WTC11 (cell line): ENCODE data around the gene CDPF1. TPM values are rescaled to one million over a fixed set of nuclear protein-coding genes. Genes with fewer than 3 reads are reported as not detected.

Experiments
- ATAC-seq: fragments of 200-7000 bp; cut with Tn5 transposase; 2 replicates; pipeline ENCODE4 v1.10.0; 2021; ENCODE audit warnings: mild to moderate bottlenecking, moderate library complexity
- CTCF ChIA-PET: fragments of 300-600 bp; sonication (Branson Sonifier 250); formaldehyde crosslinking; loops from one replicate; lab custom pipeline; 2021; ENCODE audit warnings: antibody characterized with exemption; lab: Charles Lee
- POLR2A ChIA-PET: fragments of 350-600 bp; sonication (Branson Sonifier 250); formaldehyde crosslinking; loops from one replicate; lab custom pipeline; 2021; ENCODE audit warnings: antibody characterized with exemption; lab: Charles Lee
- DNase-seq: peaks from one replicate; pipeline ENCODE4 v3.0.0; 2021; ENCODE audit warnings: low spot score
- H3K27ac Mint-ChIP-seq: 2 replicates; pipeline ENCODE4 v1.8.0; 2021; ENCODE audit warnings: mixed read lengths
- H3K27me3 Mint-ChIP-seq: 2 replicates; pipeline ENCODE4 v1.8.0; 2021; ENCODE audit warnings: low read depth, mild to moderate bottlenecking, moderate library complexity, mixed read lengths
- H3K36me3 Mint-ChIP-seq: 2 replicates; pipeline ENCODE4 v1.8.0; 2021; ENCODE audit warnings: mixed read lengths
- H3K4me1 Mint-ChIP-seq: 2 replicates; pipeline ENCODE4 v1.8.0; 2022; ENCODE audit warnings: mixed read lengths
- H3K4me3 Mint-ChIP-seq: 2 replicates; pipeline ENCODE4 v1.8.0; 2021; ENCODE audit warnings: mild to moderate bottlenecking, moderate library complexity, mixed read lengths
- H3K9me3 Mint-ChIP-seq: 2 replicates; pipeline ENCODE4 v1.8.0; 2021; ENCODE audit warnings: mixed read lengths
- AR ChIP-seq: fragments of 250-450 bp; sonication (Bioruptor Pico); IDR thresholded peaks from 2 replicates; pipeline ENCODE4 v1.9.0; 2021; ENCODE audit warnings: mild to moderate bottlenecking
- ATF2 ChIP-seq: sonication (generic); formaldehyde crosslinking; IDR thresholded peaks from 2 replicates; pipeline ENCODE4 v1.8.1; 2022; ENCODE audit warnings: low read depth, missing genetic modification reagents, borderline replicate concordance
- CREM ChIP-seq: sonication (generic); formaldehyde crosslinking; IDR thresholded peaks from 2 replicates; pipeline ENCODE4 v1.8.1; 2022; ENCODE audit warnings: mild to moderate bottlenecking, missing genetic modification reagents, moderate library complexity
- CTCF ChIP-seq: fragments of 200-600 bp; IDR thresholded peaks from 2 replicates; pipeline ENCODE4 v1.8.0; 2022; ENCODE audit warnings: antibody characterized with exemption
- EMX1 ChIP-seq: fragments of 250-450 bp; sonication (Bioruptor Pico); IDR thresholded peaks from 2 replicates; pipeline ENCODE4 v1.8.0; 2021; ENCODE audit warnings: mild to moderate bottlenecking
- HMGA2 ChIP-seq: fragments of 250-450 bp; sonication (Bioruptor Pico); IDR thresholded peaks from 2 replicates; pipeline ENCODE4 v1.4.0; 2021; ENCODE audit warnings: mild to moderate bottlenecking, moderate library complexity
- IRF1 ChIP-seq: sonication (generic); formaldehyde crosslinking; IDR thresholded peaks from 2 replicates; pipeline ENCODE4 v1.8.0; 2023; ENCODE audit warnings: missing genetic modification reagents
- JAZF1 ChIP-seq: fragments of 250-450 bp; sonication (Bioruptor Pico); IDR thresholded peaks from 2 replicates; pipeline ENCODE4 v1.9.0; 2021; ENCODE audit warnings: moderate library complexity, mild to moderate bottlenecking, inconsistent platforms
- MXD4 ChIP-seq: fragments of 250-450 bp; sonication (Bioruptor Pico); IDR thresholded peaks from 2 replicates; pipeline ENCODE4 v1.8.0; 2021; ENCODE audit warnings: mild to moderate bottlenecking, moderate library complexity, borderline replicate concordance
- NFE2L1 ChIP-seq: sonication (generic); formaldehyde crosslinking; IDR thresholded peaks from 2 replicates; pipeline ENCODE4 v1.8.1; 2023; ENCODE audit warnings: missing genetic modification reagents
- SMAD4 ChIP-seq: sonication (generic); formaldehyde crosslinking; IDR thresholded peaks from 2 replicates; pipeline ENCODE4 v1.8.0; 2022; ENCODE audit warnings: mild to moderate bottlenecking, missing genetic modification reagents
- SOX15 ChIP-seq: fragments of 250-450 bp; sonication (Bioruptor Pico); IDR thresholded peaks from 2 replicates; pipeline ENCODE4 v1.9.0; 2021; ENCODE audit warnings: mild to moderate bottlenecking
- SP1 ChIP-seq: sonication (generic); formaldehyde crosslinking; conservative IDR thresholded peaks from 2 replicates; pipeline ENCODE4 v1.8.1; 2022; ENCODE audit warnings: missing genetic modification reagents
- TP53 ChIP-seq: sonication (generic); formaldehyde crosslinking; IDR thresholded peaks from 2 replicates; pipeline ENCODE4 v1.8.1; 2023; ENCODE audit warnings: mild to moderate bottlenecking, missing genetic modification reagents
- USF2 ChIP-seq: sonication (generic); formaldehyde crosslinking; IDR thresholded peaks from 2 replicates; pipeline ENCODE4 v1.8.1; 2023; ENCODE audit warnings: mild to moderate bottlenecking, missing genetic modification reagents, moderate library complexity
- ZMAT4 ChIP-seq: fragments of 250-450 bp; sonication (Bioruptor Pico); IDR thresholded peaks from 2 replicates; pipeline ENCODE4 v1.9.0; 2021; ENCODE audit warnings: mild to moderate bottlenecking
- ZNF423 ChIP-seq: fragments of 250-450 bp; sonication (Bioruptor Pico); IDR thresholded peaks from 2 replicates; pipeline ENCODE4 v2.1.2; 2022; ENCODE audit warnings: mild to moderate bottlenecking, moderate library complexity
- ZNF512 ChIP-seq: sonication (generic); formaldehyde crosslinking; IDR thresholded peaks from 2 replicates; pipeline ENCODE4 v1.8.1; 2022; ENCODE audit warnings: missing genetic modification reagents, borderline replicate concordance
- total RNA-seq: library from RNA; stranded (reverse); gene quantifications from 3 replicates; pipeline ENCODE4 v1.2.3, GENCODE V29; 2021

CDPF1 gene
- total RNA-seq, 1 experiment from 2014 or later, result 11.5 TPM

GRCh38 chr22:46234969-46235368 lies 15.1 kb downstream of the CDPF1 start:
- no peak overlapping the region for H3K27ac Mint-ChIP-seq
- CTCF ChIA-PET, result interaction anchor here (1.2 kb wide), 1 partner anchor 229 kb away, joined by 3 read pairs; no protein-coding TSS in a partner anchor
- peaks cover 2% of the 10 kb centered on the region; the same call in 1 of the 2 replicates for H3K36me3 Mint-ChIP-seq
- ATAC-seq (no peak), DNase-seq (no peak)
- no peaks in the 10 kb centered on the region for H3K9me3 Mint-ChIP-seq
- H3K27me3 Mint-ChIP-seq, result no peaks in the 10 kb centered on the region
- H3K4me1 Mint-ChIP-seq, result no peaks in the 10 kb centered on the region
- TF ChIP-seq ZMAT4 (CRISPR knock-in tag) (no peak), IRF1 (CRISPR knock-in tag) (no peak), SOX15 (CRISPR knock-in tag) (no peak), MXD4 (no peak), CREM (CRISPR knock-in tag) (no peak), CTCF (no peak), USF2 (CRISPR knock-in tag) (no peak), AR (no peak), SP1 (CRISPR knock-in tag) (no peak), NFE2L1 (CRISPR knock-in tag) (no peak), EMX1 (CRISPR knock-in tag) (no peak), ATF2 (CRISPR knock-in tag) (no peak), TP53 (CRISPR knock-in tag) (no peak), JAZF1 (CRISPR knock-in tag) (no peak), ZNF512 (no peak), ZNF423 (CRISPR knock-in tag) (no peak), SMAD4 (CRISPR knock-in tag) (no peak)
- TF ChIP-seq, all 79 proteins: peak for 0
- POLR2A ChIA-PET, result no interaction called here
- no peak overlapping the region for H3K4me3 Mint-ChIP-seq

- POLR2A ChIA-PET, result no interaction called here
- no peak for DNase-seq
- CTCF ChIA-PET, result no interaction called here
Measured at GRCh38 chr22:46233231-46233630, 16.9 kb downstream of the CDPF1 start.

More at GRCh38 chr22:46233231-46233630, 16.9 kb downstream of the CDPF1 start:
- no peak for TF ChIP-seq HMGA2 (CRISPR knock-in tag)
- Mint-ChIP-seq H3K4me3 (no peak overlapping the region), H3K4me1 (no peaks in the 10 kb centered on the region), H3K27me3 (no peaks in the 10 kb centered on the region), H3K36me3 (peaks cover 2% of the 10 kb centered on the region; the same call in 1 of the 2 replicates), H3K9me3 (no peaks in the 10 kb centered on the region), H3K27ac (0 out of 2 replicates have a peak overlapping the region, but pooled peaks have one; percentile 18)
- no peak for ATAC-seq
